DOHH2 (cell line): Measurements from ENCODE around the gene SAC3D1.

Experiments
- H3F3A ChIP-seq: fragments of 200-600 bp; sonication (generic), shearing (Covaris generic); 2 replicates; pipeline ENCODE4 v1.6.0; 2016; ENCODE audit warnings: antibody characterized with exemption, mild to moderate bottlenecking; ENCODE audit not compliant: control insufficient read depth, insufficient read depth
- H3K27ac ChIP-seq: fragments of 200-600 bp; sonication (generic); 2 replicates; pipeline ENCODE4 v1.5.1; 2014; ENCODE audit warnings: low read depth, mild to moderate bottlenecking, low read length, moderate library complexity
- H3K27me3 ChIP-seq: fragments of 200-600 bp; sonication (generic); 2 replicates; pipeline ENCODE4 v1.6.1; 2014; ENCODE audit warnings: mild to moderate bottlenecking, low read length, mixed read lengths; ENCODE audit not compliant: control insufficient read depth
- H3K36me3 ChIP-seq: fragments of 200-600 bp; sonication (generic); 2 replicates; pipeline ENCODE4 v1.6.1; 2014; ENCODE audit warnings: mild to moderate bottlenecking, low read length, moderate library complexity, mixed read lengths; ENCODE audit not compliant: control insufficient read depth
- H3K4me1 ChIP-seq: fragments of 200-600 bp; sonication (generic); 2 replicates; pipeline ENCODE4 v1.6.1; 2014; ENCODE audit warnings: mild to moderate bottlenecking, low read length, mixed read lengths; ENCODE audit not compliant: control insufficient read depth
- H3K4me2 ChIP-seq: fragments of 200-600 bp; sonication (generic); 2 replicates; pipeline ENCODE4 v1.6.0; 2014; ENCODE audit warnings: mild to moderate bottlenecking, low read length, moderate library complexity
- H3K4me3 ChIP-seq: fragments of 200-600 bp; sonication (generic); 2 replicates; pipeline ENCODE4 v1.5.1; 2014; ENCODE audit warnings: mild to moderate bottlenecking, low read length, mixed read lengths
- H3K79me2 ChIP-seq: fragments of 200-600 bp; sonication (generic); 2 replicates; pipeline ENCODE4 v1.6.1; 2014; ENCODE audit warnings: mild to moderate bottlenecking, low read length, mixed read lengths; ENCODE audit not compliant: control insufficient read depth
- H3K9me2 ChIP-seq: fragments of 200-600 bp; sonication (generic); replicated peaks from 2 replicates; pipeline ENCODE4 v1.6.1; 2014; ENCODE audit warnings: mild to moderate bottlenecking, low read length, mixed read lengths; ENCODE audit not compliant: control insufficient read depth
- H3K9me3 ChIP-seq: fragments of 200-600 bp; sonication (generic); 2 replicates; pipeline ENCODE4 v1.6.1; 2014; ENCODE audit warnings: antibody characterized with exemption, low read length, mixed read lengths; ENCODE audit not compliant: control insufficient read depth, insufficient read depth
- H4K20me1 ChIP-seq: fragments of 200-600 bp; sonication (generic); 2 replicates; pipeline ENCODE4 v1.6.0; 2014; ENCODE audit warnings: low read depth, mild to moderate bottlenecking, antibody characterized with exemption, low read length, moderate library complexity; ENCODE audit not compliant: control insufficient read depth, insufficient read depth
- EZH2phosphoT487 ChIP-seq: fragments of 200-600 bp; sonication (generic); IDR thresholded peaks from 2 replicates; pipeline ENCODE4 v1.6.1; 2017; ENCODE audit warnings: borderline replicate concordance, mild to moderate bottlenecking, antibody characterized with exemption, low read length, moderate library complexity, mixed read lengths
- TF ChIP-seq, protein P1 (sequence below): fragments of 200-600 bp; sonication (generic); IDR thresholded peaks from one replicate; pipeline ENCODE4 v1.5.1; 2014; ENCODE audit warnings: antibody characterized with exemption, mild to moderate bottlenecking, low read depth, low read length; ENCODE audit not compliant: poor library complexity, severe bottlenecking

The SAC3D1 gene

DNA sequence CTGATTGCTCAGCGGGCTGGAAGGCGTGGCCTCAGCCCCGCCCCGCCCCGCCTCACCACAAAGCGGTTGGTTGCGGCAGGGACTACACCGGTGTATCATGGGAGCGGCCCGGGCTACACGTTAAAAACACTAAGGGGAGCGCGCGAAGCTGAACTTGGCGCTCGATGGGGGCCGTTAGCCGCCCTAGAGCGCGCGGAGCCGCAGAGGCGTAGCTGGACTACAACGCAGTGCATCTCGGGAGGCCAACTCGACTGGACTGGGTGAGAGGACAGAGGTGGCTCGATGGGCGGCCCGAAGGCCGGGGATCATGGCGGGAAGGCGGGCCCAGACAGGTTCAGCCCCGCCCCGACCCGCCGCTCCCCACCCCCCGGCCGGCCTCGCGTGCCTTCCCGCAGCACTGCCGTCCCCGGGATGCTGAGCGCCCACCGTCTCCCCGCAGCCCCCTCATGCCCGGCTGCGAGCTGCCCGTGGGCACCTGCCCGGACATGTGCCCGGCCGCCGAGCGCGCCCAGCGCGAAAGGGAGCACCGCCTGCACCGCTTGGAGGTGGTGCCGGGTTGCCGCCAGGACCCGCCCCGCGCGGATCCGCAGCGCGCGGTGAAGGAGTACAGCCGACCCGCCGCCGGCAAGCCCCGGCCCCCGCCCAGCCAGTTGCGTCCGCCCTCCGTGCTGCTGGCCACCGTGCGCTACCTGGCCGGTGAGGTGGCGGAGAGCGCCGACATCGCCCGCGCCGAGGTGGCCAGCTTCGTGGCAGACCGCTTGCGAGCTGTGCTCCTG, at the start of gene SAC3D1:
Gene SAC3D1, plus strand, starts transcription at position 364 of the 776 bp plus-strand sequence. Its CDS starts 83 bp downstream, at position 447.
- Histone ChIP-seq H3K36me3 (peaks cover 39% of the 10 kb centered on the region), H4K20me1 (no peaks in the 10 kb centered on the region), H3K9me3 (no peaks in the 10 kb centered on the region), H3K27me3 (no peaks in the 10 kb centered on the region), H3K4me2 (peak within 1 kb of the TSS; percentile 61), H3K4me1 (peaks cover 35% of the 10 kb centered on the region), H3F3A (peaks cover 2% of the 10 kb centered on the region; the same call in 1 of the 2 replicates), H3K9me2 (no peaks in the 10 kb centered on the region), H3K4me3 (peak within 1 kb of the TSS; percentile 81), H3K79me2 (peaks cover 34% of the 10 kb centered on the region), H3K27ac (peak within 1 kb of the TSS; percentile 79)
- TF ChIP-seq, protein P1, sequence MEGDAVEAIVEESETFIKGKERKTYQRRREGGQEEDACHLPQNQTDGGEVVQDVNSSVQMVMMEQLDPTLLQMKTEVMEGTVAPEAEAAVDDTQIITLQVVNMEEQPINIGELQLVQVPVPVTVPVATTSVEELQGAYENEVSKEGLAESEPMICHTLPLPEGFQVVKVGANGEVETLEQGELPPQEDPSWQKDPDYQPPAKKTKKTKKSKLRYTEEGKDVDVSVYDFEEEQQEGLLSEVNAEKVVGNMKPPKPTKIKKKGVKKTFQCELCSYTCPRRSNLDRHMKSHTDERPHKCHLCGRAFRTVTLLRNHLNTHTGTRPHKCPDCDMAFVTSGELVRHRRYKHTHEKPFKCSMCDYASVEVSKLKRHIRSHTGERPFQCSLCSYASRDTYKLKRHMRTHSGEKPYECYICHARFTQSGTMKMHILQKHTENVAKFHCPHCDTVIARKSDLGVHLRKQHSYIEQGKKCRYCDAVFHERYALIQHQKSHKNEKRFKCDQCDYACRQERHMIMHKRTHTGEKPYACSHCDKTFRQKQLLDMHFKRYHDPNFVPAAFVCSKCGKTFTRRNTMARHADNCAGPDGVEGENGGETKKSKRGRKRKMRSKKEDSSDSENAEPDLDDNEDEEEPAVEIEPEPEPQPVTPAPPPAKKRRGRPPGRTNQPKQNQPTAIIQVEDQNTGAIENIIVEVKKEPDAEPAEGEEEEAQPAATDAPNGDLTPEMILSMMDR = no peak
- no peak for TF ChIP-seq EZH2phosphoT487

DNA sequence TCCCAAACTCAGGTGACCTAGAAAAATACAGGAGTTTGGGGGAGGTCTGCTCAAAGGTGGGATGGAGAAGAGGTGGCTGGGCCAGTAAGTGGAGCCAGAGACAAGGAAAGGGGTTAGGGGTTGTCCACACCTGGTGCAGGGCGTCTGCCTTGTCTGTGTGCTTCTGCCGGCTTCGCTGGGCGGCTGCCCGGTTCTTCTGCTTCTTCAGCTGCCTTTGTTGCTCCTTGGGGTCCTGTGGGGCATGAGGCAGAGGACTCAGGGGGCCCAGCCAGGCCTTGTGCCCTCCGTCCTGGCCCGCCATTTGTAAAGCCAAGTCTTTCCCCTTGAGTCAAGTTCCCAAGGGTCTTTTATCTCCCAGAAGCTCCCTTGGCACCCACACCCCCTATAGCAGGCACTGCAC, 46.7 kb upstream of the SAC3D1 start:
- Histone ChIP-seq H3K36me3 (no peaks in the 10 kb centered on the region), H3K79me2 (no peaks in the 10 kb centered on the region), H3F3A (peaks cover 5% of the 10 kb centered on the region), H3K4me3 (no peak overlapping the region), H3K27me3 (no peaks in the 10 kb centered on the region), H3K9me2 (no peaks in the 10 kb centered on the region), H4K20me1 (no peaks in the 10 kb centered on the region), H3K27ac (no peak overlapping the region), H3K4me2 (no peak overlapping the region), H3K4me1 (peaks cover 55% of the 10 kb centered on the region), H3K9me3 (no peaks in the 10 kb centered on the region)
- TF ChIP-seq EZH2phosphoT487 = no peak
- TF ChIP-seq, protein P1 = no peak

DNA sequence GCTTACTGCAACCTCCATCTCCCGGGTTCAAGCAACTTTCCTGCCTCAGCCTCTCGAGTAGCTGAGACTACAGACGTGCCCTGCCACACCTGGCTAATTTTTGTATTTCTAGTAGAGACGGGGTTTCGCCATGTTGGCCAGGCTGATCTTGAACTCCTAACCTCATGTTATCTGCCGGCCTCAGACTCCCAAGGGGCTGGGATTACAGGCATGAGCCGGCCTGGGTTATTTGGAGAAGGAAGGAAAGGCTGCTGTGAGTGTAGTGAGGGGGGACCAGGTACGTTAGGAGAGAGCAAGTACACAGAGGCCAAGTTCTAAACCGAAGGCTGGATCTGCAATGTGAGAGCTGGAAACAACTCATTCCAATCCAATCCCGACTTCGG, 44.7 kb upstream of the SAC3D1 start:
- H3K4me2 ChIP-seq = peak overlapping the region; percentile 38
- H3K9me2 ChIP-seq = no peaks in the 10 kb centered on the region

More for the DNA sequence above, 44.7 kb upstream of the SAC3D1 start:
- no peaks in the 10 kb centered on the region for H4K20me1 ChIP-seq
- TF ChIP-seq, protein P1 = no peak
- TF ChIP-seq EZH2phosphoT487 = no peak
- no peaks in the 10 kb centered on the region for H3K27me3 ChIP-seq
- no peaks in the 10 kb centered on the region for H3F3A ChIP-seq
- H3K9me3 ChIP-seq = no peaks in the 10 kb centered on the region
- H3K79me2 ChIP-seq = no peaks in the 10 kb centered on the region
- H3K4me1 ChIP-seq = peaks cover 35% of the 10 kb centered on the region
- peak overlapping the region; percentile 31 for H3K4me3 ChIP-seq
- H3K27ac ChIP-seq = no peak overlapping the region
- H3K36me3 ChIP-seq = no peaks in the 10 kb centered on the region
